Stomach (tissue), 4 donors: ENCODE measurements around the gene GPC6.

Experiments
- CTCF ChIP-seq, 7 experiments: fragments of 450-650 bp in 4 of 7; fragments of 200-600 bp in 3 of 7; sonication (generic) in 3 of 7; IDR thresholded peaks; one replicate each; pipeline ENCODE4 v1.5.1; 2016 to 2019; ENCODE audit warnings: antibody characterized with exemption in 7 of 7, control low read depth in 2 of 7, mild to moderate bottlenecking in 1 of 7
- POLR2A ChIP-seq, 4 donors: fragments of 450-650 bp; IDR thresholded peaks; one replicate each; pipeline ENCODE4 v1.6.1; 2016; ENCODE audit warnings: antibody characterized with exemption in 4 of 4, control low read depth in 2 of 4, mild to moderate bottlenecking in 1 of 4, moderate library complexity in 1 of 4

GRCh38 chr13:94417294-94417693, 1190.7 kb downstream of the GPC6 start:
- TF ChIP-seq POLR2A (IDR thresholded peaks at IDR 0.05) (no peak), CTCF (IDR thresholded peaks at IDR 0.05) (no peak)
